T-helper 1 cell (primary cell): ENCODE results near the gene REM1.
A peak's percentile ranks its signal among the peaks of the same experiment; 100 is the strongest.
"Not testable (repeated sequence)": the region's sequence is repeated elsewhere in the genome, so short reads cannot be mapped to it uniquely, and the experiment has no call there.

Source experiments
- DNase-seq, 5 donors: peaks; one replicate each; pipeline ENCODE4 v3.0.0-alpha.2; 2012 to 2020

The REM1 gene

DNA sequence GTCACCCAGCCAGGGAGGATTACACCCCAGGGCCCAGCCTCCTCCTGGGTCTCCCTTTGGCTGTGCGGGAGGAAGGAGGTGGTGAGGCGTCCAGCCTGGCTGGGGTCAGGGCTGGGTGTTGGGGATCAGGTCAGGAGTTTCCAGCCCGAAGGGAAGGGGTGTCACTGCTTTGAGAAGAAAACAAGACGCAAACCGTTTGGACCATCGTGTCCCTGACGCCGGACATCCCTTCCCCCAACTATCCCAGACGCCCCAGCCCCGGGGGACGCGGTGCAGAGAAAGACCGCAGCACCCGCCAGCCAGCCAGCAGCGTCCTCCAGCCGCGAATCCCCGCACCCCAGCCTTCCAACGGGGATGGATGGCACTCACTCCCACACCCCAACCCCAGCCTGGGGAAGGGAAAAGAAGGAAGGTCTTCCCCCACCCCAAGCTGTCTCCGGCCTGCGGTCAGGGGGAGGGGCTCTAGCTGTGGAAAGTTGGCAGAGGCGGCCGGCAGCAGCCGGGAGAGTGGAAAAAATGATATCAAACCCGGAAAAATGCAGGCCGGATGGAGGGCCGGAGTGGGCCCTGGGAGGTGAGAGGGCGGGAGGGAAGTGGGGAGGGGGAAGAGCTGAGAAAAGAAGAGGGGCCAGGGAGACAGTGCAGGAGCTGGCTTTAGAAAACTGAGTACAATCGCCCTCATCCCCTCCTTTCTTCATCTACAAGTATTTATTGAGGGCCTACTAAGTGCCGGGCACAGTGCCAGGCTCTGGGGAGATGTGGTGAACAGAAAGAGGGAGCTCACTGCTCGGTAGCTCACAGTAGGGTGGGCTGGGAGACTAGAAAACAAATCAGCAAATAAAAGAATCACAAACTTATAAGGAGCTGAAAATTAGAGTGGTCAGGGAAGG lies 10.6 kb downstream of the REM1 start:
- no peak for DNase-seq

DNA sequence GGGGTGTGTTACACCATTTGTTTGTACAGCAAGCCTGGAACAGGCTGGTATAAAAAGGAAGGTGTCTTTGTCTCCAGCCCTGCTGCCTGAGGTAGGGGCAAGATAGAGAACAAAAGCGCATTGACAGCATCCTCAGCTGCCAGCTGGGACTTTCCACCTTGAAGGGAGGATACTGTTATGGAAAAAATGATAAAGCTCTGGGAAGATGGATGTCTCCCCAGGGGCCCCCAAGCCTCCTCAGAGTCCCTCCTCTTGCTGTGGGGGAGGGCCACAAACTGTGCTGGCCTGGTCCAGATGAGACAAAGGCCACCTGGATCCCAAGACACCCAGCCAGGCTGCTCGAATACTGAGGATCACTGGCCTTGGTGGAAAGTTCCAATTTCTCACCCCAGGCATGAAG lies 13.0 kb downstream of the REM1 start:
- no peak for DNase-seq

DNA sequence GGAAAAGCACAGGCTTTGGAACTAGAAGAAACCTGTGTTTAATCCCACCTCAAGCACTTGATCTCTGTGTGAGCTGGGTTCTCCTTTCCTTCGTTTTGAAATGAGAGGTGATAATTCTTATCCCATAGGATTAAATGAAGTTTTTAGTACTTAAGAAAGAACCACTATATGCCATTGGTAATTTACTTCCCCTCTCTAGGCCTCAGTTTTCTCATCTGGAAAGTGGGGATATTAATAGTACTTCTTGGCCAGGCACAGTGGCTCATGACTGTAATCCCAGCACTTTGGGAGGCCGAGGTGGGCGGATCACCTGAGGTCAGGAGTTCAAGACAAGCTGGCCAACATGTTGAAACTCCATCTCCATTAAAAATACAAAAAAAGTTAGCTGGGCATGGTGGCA lies 14.1 kb downstream of the REM1 start:
- DNase-seq: no peak

DNA sequence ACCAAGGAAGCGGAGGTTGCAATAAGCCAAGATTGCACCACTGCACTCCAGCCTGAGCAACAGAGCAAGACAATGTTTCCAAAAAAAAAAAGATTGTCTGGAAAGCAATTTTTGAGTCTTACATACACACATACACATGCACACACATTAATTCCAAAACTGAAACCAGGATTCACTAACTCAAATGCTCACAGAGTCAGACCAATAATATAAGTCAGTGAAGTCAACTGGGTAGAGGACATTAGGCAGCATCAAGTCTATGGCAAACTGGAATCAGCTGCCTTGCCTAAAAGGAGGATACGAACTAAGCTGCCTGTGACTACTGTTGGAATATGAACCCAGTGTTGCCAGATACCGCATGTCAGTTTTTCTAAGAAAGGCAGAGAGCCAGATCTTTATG lies 15.7 kb downstream of the REM1 start:
- no peak for DNase-seq

DNA sequence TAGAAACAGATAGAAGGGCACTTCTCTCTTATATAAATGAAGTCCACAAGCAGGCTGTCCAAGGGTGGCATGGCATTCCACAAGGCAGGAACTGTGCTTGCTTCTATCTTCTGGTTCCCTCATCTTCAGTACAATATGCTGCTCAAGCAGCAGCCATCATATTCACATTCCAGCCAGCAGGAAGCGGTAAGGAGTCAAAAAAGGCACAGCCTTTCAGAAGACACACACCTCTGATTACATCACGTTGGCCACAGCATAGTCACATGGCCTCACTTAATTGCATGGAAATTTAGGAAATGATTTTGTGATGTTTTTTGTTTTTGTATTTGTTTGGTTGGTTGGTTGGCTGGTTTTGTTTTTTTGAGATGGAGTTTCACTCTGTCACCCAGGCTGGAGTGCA lies 19.0 kb downstream of the REM1 start:
- DNase-seq: no peak

DNA sequence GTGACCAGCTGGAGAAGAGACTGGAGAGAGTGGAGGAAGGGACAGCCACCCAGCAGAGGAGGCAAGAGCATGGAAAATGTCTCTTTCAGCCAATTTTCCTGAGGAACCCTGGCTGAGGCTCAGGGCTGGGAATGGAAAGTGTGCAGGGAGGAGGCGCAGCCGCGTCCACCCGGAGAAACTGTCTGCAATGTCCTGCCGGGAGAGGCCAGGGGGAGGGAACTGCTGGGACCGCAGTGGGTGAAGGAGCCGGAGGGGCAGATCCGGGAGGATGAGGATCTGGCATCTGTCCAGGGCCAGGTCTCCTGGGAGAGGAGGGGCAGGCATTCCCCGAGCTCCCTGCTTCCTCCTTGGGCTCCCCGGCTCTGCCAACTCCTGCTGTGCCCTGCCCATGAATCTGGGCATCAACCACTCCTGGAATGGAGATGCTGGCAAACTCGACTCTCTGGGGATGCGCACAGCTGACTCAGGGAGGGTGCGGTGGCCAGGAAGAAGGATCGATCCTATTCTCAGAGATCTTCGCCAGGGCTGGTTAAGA lies 21.7 kb downstream of the REM1 start:
- DNase-seq: no peak

DNA sequence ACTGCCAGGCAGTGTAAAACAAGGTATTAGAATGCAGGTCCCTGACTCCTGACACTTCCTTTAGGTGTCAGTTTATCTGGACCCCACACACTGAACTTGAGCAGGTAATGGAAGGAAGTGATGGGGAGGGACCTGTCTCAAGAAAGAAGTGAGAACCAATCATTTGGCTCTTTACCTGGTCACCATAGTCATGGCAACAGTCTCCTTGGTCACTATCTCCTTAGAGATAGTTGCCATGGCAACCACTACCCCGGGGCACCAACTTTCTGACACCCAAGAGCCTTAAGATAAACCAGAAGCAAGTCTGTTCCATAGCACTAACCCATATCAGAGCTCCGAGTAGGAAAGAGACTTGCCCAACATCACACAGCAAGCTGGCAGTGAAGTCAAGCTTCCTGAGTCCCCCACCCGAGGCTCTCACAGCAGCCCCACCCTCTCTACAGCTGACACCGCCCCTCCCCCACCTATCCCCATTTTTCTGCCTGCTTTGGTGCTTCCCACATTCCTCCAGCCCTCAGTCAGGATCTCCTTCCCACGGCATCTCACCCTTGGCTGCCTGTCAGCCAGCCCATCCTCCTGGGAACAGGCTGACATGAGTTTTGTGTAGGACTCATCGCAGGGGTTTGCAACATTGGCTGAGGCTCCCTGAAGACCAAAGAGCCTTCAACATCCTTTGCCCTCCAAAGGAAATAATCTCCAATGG lies 22.9 kb downstream of the REM1 start:
- DNase-seq: no peak

DNA sequence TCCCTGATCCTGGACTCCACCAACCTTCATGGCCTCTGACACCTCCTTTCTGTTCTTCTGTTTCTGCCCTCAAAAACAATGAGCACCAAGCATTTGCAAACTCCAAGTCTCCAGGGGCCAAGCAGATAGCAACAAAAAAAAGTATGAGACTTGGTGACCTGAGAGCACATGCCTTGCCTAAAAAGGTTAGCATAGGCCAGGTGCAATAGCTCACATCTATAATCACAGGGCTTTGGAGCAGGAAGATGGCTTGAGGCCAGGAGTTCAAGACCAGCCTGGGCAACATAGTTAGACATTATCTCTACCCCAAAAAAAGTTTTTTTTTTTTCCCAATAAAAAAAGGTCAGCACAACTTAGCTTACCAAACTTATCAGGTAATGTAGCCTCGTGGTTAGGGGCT lies 25.4 kb downstream of the REM1 start:
- DNase-seq: no peak

DNA sequence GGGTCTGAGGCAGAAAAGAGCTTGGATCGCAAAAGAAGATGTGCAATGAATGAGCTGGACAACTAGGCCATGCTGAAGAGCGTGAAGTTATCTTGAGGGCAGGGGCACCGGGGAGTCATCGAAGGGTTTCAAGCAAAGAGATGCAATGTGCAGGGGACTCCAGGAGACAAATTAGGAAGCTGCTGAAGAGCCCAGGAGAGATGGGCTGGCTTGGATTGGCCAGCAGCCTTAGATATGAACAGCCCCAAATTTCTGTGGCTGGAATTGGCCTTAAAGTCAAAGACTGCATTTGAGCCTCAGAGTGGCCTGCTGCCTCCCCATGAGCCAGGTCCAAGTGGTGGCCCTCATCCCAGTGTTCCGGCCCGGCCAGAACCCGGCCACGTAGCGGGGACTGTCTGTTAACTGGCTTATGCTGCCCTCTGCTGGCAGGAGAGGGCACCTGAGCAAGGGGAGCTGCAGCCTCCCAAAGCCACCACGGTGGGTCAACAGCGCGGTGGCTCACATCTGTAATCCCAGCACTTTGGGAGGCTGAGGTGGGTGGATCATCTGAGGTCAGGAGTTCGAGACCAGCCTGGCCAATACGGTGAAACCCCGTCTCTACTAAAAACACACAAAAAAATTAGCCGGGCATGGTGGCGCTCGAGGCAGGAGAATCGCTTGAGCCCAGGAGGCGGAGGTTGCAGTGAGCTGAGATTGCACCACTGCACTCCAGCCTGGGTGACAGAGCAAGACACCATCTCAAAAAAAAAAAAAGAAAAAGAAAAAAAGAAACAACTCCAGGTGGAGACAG lies 28.0 kb downstream of the REM1 start:
- peak; percentile 54 to 70 (median 64) for DNase-seq

DNA sequence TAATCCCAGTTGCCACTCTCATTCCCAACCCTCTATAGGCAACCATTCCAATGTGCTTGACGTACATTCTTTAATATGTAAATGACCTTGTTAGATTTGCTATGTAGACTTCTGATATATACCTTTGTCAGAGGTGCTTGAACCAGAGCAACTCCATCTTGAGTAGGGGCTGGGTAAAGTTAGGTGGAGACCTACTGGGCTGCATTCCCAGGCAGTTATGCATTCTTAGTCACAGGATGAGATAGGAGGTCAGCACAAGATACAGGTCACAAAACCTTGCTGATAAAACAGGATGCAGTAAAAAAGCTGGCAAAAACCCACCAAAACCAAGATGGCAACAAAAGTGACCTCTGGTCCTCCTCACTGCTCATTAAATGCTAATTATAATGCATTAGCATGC lies 30.8 kb downstream of the REM1 start:
- no peak for DNase-seq

DNA sequence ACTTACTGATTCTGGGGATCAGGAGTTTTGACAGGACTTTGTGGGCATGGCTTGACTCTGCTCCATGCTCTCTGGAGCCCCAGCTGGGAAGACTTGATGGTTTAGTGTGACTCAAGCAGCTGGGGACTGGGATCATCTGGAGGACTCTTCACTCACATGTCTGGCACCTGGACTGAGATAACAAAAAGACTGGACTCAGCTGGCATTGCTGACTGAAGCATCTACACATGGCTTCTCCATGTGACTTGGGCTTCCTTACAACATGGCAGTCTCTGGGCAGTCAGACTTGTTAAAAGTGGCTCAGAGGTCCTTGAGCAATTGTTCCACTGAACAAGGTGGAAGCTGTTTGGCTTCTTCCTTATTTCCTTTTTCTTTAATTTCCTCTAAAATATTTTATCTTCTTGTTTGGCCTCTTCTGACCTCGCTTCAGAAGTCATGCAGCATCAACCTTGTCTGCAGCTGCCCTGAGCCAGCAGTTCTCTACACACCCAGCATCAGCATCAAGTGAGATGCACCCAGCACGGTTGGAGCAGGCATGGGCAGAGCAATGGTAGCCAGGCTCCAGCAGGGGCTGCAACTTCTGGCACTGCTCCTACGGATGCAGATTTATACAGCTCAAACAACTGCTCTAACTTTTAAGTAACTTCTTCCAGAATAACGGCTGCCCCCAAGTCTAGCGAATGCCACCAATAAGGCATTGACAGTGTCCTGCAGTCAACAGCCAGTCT lies 33.6 kb downstream of the REM1 start:
- no peak for DNase-seq

DNA sequence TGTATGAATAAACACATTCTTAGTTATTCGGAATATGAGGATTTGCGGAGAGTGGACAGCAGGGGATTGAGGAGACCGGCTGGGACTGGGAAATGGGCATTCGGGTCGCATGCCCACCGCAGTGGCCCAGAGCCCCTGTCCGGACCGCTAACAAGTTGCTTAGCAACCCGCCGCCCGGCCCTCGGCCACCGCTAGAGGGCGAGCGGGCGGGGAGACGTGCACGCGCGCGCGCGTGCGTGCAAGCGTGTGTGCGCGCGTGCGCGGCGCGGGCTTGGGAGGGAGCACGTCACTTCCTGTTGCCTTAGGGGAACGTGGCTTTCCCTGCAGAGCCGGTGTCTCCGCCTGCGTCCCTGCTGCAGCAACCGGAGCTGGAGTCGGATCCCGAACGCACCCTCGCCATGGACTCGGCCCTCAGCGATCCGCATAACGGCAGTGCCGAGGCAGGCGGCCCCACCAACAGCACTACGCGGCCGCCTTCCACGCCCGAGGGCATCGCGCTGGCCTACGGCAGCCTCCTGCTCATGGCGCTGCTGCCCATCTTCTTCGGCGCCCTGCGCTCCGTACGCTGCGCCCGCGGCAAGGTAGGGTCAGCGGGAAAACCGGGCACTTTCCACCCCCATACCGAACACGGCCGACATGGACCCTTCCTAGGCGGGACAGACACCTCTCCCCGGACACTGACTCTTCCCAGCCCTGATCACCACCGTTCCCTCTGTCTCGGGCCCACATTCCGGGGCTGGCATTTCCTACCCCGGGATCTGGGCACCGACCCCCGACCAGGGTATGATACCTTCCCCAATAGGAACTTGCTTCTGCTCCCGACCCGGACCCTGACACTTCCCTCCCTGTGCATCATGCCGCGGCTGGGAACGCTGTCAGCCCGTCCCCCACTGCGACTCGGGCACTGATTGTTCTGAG lies 39.3 kb downstream of the REM1 start, which contains the start of gene HM13:
TSS of gene HM13 (plus strand) at position 289 of the 918 bp plus-strand sequence. CDS start at position 399, 110 bp downstream.
- peak; percentile 76 to 92 (median 86) for DNase-seq

DNA sequence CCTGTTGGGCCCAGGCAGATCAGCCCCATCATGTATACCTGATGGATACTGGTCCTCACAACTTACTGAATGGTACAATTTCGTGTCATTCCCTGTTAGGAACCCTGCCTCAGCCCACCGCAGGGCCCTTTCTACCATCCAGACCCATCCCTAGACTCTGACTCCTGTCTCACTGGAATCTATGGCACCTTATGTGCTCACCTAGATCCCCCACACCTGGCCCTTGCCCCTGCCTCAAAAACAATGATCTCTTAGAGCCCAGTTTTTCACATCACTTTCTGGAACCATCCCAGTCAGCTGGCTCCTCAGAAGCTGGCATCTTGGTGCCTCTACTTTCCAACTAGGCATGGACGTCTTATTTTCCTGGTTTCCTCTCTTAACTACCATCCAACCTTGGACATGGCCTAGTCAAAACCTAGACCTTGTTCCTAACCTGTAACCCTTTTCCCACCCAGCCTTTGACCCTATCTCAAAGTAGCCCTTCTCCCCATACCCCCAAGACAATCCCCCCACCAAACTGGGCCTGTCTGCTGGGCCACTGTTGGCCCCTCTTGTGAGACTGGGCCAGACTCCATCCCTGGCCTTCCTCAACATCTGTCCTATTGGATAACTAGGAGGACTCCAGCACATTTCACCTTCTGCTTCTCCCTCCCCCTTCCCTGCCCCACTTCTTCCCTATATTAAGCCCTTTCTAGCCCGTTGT lies 40.1 kb downstream of the REM1 start:
- DNase-seq: no peak

DNA sequence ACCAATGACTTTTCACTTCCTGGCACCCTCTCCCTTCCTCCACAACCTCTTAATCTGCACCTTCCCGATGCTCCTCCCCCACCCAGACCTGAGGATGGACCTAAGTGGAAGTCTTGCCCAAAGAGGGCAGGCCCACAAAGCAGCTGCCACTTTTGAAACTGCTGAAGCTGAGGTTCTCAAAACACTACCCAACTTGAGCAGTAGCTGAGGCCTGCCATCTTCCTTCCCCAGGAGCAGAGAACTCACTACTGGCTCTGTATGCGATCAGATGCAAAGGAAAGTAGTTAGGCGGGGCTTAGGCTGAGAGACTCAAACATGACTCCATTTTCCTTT lies 40.7 kb downstream of the REM1 start:
- DNase-seq: peak in 1 of 5 donors; percentile 54

DNA sequence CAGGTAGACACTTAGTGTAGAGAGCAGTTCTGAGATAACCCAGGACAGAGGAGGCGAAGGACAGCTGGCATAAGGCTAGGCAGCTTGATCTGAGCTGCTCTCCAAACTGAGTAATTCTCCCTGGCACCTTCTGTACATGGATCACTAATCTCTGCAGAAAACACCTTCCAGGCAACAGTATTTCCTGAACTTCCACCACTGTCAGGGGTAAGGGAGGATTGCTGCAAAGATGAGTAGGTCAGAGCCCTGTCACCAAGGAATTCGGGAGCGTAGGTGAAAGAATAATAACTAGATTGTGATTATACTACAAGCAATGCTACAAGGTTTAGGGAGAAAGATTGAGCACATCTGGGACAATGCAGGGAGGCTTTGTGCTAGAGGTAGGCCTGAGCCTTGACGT lies 41.1 kb downstream of the REM1 start:
- no peak for DNase-seq

DNA sequence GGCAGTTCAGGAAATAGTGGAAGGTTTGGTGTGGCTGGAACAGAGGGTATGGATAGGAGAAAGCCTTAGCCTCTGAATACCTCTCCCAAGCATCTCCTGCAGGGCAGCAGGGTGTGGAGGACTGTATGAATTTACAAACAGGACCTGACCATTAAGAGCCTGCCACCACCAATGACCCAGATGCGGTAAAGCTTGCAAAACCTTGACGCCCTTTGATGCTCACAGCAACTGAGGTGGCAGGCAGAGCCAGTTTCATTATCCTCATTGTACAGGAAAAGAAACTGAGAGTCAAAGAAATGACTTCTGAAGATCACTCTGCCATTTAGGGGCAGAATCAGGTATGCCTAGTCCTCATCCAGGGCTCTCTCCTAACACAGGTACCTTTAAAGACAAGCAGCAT lies 41.6 kb downstream of the REM1 start:
- DNase-seq: peak in 1 of 5 donors; percentile 61

DNA sequence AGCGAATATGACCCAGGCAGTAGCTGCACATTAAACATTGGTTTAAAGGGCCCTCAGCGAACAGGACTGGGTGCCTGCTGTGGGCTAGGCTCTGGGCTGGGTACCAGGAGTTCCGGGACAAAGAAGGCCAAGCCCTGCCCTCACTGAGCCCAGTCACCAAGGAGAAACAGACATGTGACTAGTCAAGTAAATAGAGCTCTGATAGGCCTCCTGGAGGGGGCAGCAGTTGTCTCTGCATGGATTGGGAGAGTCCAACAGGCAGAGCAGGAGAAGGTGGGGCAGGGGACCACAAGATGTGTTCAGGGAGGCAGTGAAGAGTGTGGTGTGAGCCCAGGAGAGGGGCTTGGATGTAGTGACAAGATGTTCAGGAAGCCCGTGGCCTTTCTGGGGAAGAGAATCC lies 42.3 kb downstream of the REM1 start:
- no peak for DNase-seq

DNA sequence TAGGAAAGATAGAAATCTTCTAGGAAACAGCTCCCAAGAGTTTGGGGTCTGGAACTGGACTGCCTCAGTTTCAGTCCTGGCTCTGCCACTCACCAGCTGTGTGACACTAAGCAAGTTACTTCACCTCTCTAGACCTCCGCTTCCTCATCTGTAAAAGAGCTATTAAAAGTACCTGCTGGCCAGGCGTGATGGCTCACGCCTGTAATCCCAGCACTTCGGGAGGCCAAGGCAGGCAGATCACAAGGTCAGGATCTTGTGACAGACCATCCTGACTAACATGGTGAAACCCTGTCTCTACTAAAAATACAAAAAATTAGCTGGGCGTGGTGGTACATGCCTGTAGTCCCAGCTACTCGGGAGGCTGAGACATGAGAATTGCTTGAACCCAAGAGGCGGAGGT lies 46.2 kb downstream of the REM1 start:
- DNase-seq: not testable (repeated sequence)

DNA sequence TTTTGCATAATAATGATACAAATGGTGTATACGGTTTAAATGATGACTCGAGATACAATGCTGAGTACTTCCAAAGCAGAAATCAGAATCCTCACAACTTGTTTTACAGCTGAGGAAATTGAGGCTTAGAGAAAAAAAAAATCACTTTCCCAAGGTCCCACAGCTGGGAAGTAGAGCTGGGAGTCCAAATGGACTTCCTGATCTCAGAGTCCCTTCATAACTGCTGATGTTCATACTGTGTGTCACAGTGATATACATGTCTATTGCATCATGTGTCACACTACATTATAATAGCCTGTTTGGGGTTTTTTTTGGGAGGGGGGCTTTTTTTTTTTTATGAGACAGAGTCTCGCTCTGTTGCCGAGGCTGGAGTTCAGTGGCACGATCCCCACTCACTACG lies 47.6 kb downstream of the REM1 start:
- no peak for DNase-seq
